Uterus (tissue), 2 donors: ENCODE measurements around the gene PPP2R2C.

Experiments
- CTCF ChIP-seq, 4 experiments: fragments of 200-600 bp in 2 of 4; fragments of 450-650 bp in 2 of 4; sonication (generic) in 2 of 4; IDR thresholded peaks; one replicate each; pipeline ENCODE4 v1.5.1; 2016 to 2019; ENCODE audit warnings: antibody characterized with exemption in 4 of 4, mild to moderate bottlenecking in 2 of 4, moderate library complexity in 1 of 4
- POLR2A ChIP-seq, 2 donors: fragments of 450-650 bp; IDR thresholded peaks; one replicate each; pipeline ENCODE4 v1.6.1; 2016; ENCODE audit warnings: antibody characterized with exemption in 2 of 2, mild to moderate bottlenecking in 1 of 2, moderate library complexity in 1 of 2

- TF ChIP-seq POLR2A (IDR thresholded peaks at IDR 0.05): no peak
- no peak for TF ChIP-seq CTCF (IDR thresholded peaks at IDR 0.05)
These were observed 52.4 kb downstream of the PPP2R2C start for GRCh38 chr4:6420036-6420435.
